Spleen (tissue), 11 donors: ENCODE data around the gene NR0B2. TPM values are rescaled to one million over a fixed set of nuclear protein-coding genes. Genes with fewer than 3 reads are reported as not detected.
"Not testable (repeated sequence)": the region's sequence is repeated elsewhere in the genome, so short reads cannot be mapped to it uniquely, and the experiment has no call there.

ENCODE experiments used
- DNase-seq: peaks from one replicate; pipeline ENCODE4 v3.0.0-alpha.2; 2020
- H3K27ac ChIP-seq, 8 donors: fragments of 200-600 bp; sonication (generic) in 7 of 8; 1 replicate in 4 of 8; 2 replicates in 4 of 8; pipeline versions ENCODE4 v1.5.0 to v1.8.0; 2016 to 2021; ENCODE audit warnings: inconsistent platforms in 4 of 8, mild to moderate bottlenecking in 4 of 8, moderate library complexity in 1 of 8
- H3K27me3 ChIP-seq, 7 donors: fragments of 200-600 bp; sonication (generic) in 6 of 7; replicated peaks in 1 of 7; 1 replicate in 4 of 7; 2 replicates in 3 of 7; pipeline versions ENCODE4 v1.5.0 to v1.8.0; 2016 to 2021; ENCODE audit warnings: inconsistent platforms in 3 of 7, mild to moderate bottlenecking in 1 of 7
- H3K36me3 ChIP-seq, 6 donors: fragments of 200-600 bp; sonication (generic) in 5 of 6; 1 replicate in 4 of 6; 2 replicates in 2 of 6; pipeline versions ENCODE4 v1.5.0 to v1.8.0; 2016 to 2021; ENCODE audit warnings: inconsistent platforms in 2 of 6
- H3K4me1 ChIP-seq, 6 donors: fragments of 200-600 bp; sonication (generic) in 5 of 6; 1 replicate in 3 of 6; 2 replicates in 3 of 6; pipeline versions ENCODE4 v1.5.0 to v1.8.0; 2016 to 2021; ENCODE audit warnings: inconsistent platforms in 3 of 6
- H3K4me3 ChIP-seq, 8 donors: fragments of 200-600 bp; sonication (generic) in 7 of 8; 1 replicate in 4 of 8; 2 replicates in 4 of 8; pipeline versions ENCODE4 v1.5.0 to v1.8.0; 2016 to 2021; ENCODE audit warnings: inconsistent platforms in 4 of 8, mild to moderate bottlenecking in 4 of 8, moderate library complexity in 2 of 8
- H3K9me3 ChIP-seq, 8 donors: fragments of 200-600 bp; sonication (generic) in 7 of 8; 1 replicate in 4 of 8; 2 replicates in 4 of 8; pipeline versions ENCODE4 v1.5.0 to v1.8.0; 2016 to 2021; ENCODE audit warnings: inconsistent platforms in 4 of 8
- CTCF ChIP-seq, 11 experiments: fragments of 200-600 bp in 7 of 11; fragments of 450-650 bp in 4 of 11; sonication (generic) in 4 of 11; IDR thresholded peaks in 8 of 11; conservative IDR thresholded peaks in 3 of 11; 1 replicate in 7 of 11; 2 replicates in 4 of 11; pipeline versions ENCODE4 v1.4.0 to v1.8.0; 2016 to 2021; ENCODE audit warnings: antibody characterized with exemption in 11 of 11, inconsistent platforms in 4 of 11, mild to moderate bottlenecking in 1 of 11
- POLR2A ChIP-seq, 3 donors: fragments of 450-650 bp; IDR thresholded peaks; one replicate each; pipeline ENCODE4 v1.5.1; 2017; ENCODE audit warnings: antibody characterized with exemption in 3 of 3, mild to moderate bottlenecking in 1 of 3
- POLR2AphosphoS5 ChIP-seq, 3 donors: sonication (generic); formaldehyde crosslinking; IDR thresholded peaks; one replicate each; pipeline ENCODE4 v1.5.1; 2017; ENCODE audit warnings: antibody characterized with exemption in 3 of 3
- WGBS, 5 donors: extraction: QIAGEN DNeasy Blood & Tissue Kit in 3 of 5; methylation state at CpG; one replicate each; pipeline versions ENCODE4 v1.1.5 to v1.1.7; 2013 to 2018; 5-methylcytosine and 5-hydroxymethylcytosine counted together
- intact Hi-C: fragments of 100-400 bp; cut with DNase I; formaldehyde crosslinking; loops from one replicate; pipeline ENCODE4 v1.15.0; 2023; ENCODE audit warnings: low total_unique reads
- polyA plus RNA-seq, 3 donors: library from polyadenylated mRNA; stranded (reverse); fragments of 200-250 nt; gene quantifications; one replicate each; pipeline ENCODE4 v1.2.1, GENCODE V29; 2013
- total RNA-seq, 7 donors: library from RNA; depleted of rRNA in 3 of 7; stranded (reverse); fragments of >200 nt in 3 of 7; fragmentation: NEBNext Ultra II Directional in 4 of 7; extraction: Animal tissue kit (Norgen Biotek cat#: 25700) in 4 of 7; gene quantifications; one replicate each; pipeline versions ENCODE4 v1.1.0 to v1.2.1, GENCODE V29; 2016 to 2021
- donor health status: healthy with polysubstance abuse.
- donor health status: DM: no; HTN: no; CAD: no; lungs with moderate emphysema.
- donor health status: DM: no; HTN: no; CAD: no.
- donor health status: Bipolar disorder and iron deficiency.
- donor health status: healthy.
- donor health status: DM: no; HTN: no; CAD: no.
- donor health status: DM: yes; HTN: yes; CAD: no.

The NR0B2 gene
- total and polyA plus RNA-seq, 10 donors: 0.74 to 27.1 (median 8.1) TPM

DNA sequence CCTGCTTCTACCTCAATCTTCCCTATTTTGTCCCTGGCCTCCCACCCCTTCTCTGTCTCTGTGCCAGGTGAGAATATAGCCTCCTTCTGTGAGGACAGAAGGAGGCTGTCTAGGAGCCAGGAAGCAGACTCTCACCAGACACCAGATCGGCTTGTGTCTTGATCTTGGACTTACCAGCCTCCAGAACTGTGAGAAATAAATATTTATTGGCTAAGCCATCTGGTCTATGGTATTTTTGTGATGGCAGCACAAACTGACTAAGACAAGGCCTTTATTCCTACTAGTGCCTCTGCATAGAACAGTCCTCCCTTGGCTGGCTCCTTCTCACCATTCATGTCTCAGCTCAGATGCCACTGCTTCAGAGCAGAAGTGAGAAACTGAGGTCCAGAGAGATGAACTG lies 25.5 kb downstream of the NR0B2 start:
- 91 to 100% (median 98%) methylated on average over 1 of the region's 1 CpG for WGBS, 5 donors
- no peak for TF ChIP-seq POLR2A (IDR thresholded peaks at IDR 0.05)
- no peak for TF ChIP-seq CTCF (IDR thresholded peaks at IDR 0.05 in 8 of 11, conservative IDR thresholded peaks at IDR 0.05 in 3 of 11)
- TF ChIP-seq POLR2AphosphoS5 (IDR thresholded peaks at IDR 0.05): no peak
- Histone ChIP-seq H3K27me3 (no peaks in the 10 kb centered on the region), H3K27ac (no peak overlapping the region), H3K36me3 (peaks cover 11 to 85% (median 70%) of the 10 kb centered on the region in 6 donors), H3K9me3 (no peaks in the 10 kb centered on the region), H3K4me3 (no peak overlapping the region), H3K4me1 (peaks cover 12 to 48% (median 32%) of the 10 kb centered on the region in 6 donors)
- intact Hi-C loops: no loop called here
- DNase-seq: no peak

- intact Hi-C loops: no loop called here
- Histone ChIP-seq H3K36me3 (peaks cover 12 to 85% (median 70%) of the 10 kb centered on the region in 6 donors), H3K4me3 (no peak overlapping the region), H3K4me1 (peaks cover 12 to 48% (median 32%) of the 10 kb centered on the region in 6 donors), H3K9me3 (no peaks in the 10 kb centered on the region), H3K27me3 (no peaks in the 10 kb centered on the region), H3K27ac (no peak overlapping the region)
- no peak for DNase-seq
- 88 to 96% (median 94%) methylated on average over 1 of the region's 1 CpG for WGBS, 5 donors
- TF ChIP-seq CTCF (IDR thresholded peaks at IDR 0.05 in 8 of 11, conservative IDR thresholded peaks at IDR 0.05 in 3 of 11): peak in 6 of 11 experiments; percentile 12 to 48 (median 36)
- TF ChIP-seq POLR2A (IDR thresholded peaks at IDR 0.05): no peak
- TF ChIP-seq POLR2AphosphoS5 (IDR thresholded peaks at IDR 0.05): no peak
Observed at GRCh38 chr1:26887125-26887524, 26.6 kb downstream of the NR0B2 start.

- Histone ChIP-seq H3K4me3 (no peak overlapping the region), H3K9me3 (no peaks in the 10 kb centered on the region), H3K36me3 (peaks cover 12 to 100% (median 98%) of the 10 kb centered on the region in 6 donors), H3K4me1 (peaks cover 0 to 22% (median 9%) of the 10 kb centered on the region in 6 donors), H3K27ac (no peak overlapping the region), H3K27me3 (no peaks in the 10 kb centered on the region)
- WGBS, 5 donors: 88 to 94% (median 93%) methylated on average over 5 of the region's 5 CpGs
- intact Hi-C loops: no loop called here
- no peak for DNase-seq
- TF ChIP-seq POLR2A (IDR thresholded peaks at IDR 0.05): no peak
- TF ChIP-seq POLR2AphosphoS5 (IDR thresholded peaks at IDR 0.05): no peak
- TF ChIP-seq CTCF (IDR thresholded peaks at IDR 0.05 in 8 of 11, conservative IDR thresholded peaks at IDR 0.05 in 3 of 11): no peak
Observed at GRCh38 chr1:26882696-26883463, 30.9 kb downstream of the NR0B2 start.

GRCh38 chr1:26881611-26882010 lies 32.2 kb downstream of the NR0B2 start:
- Histone ChIP-seq H3K4me1 (peaks cover 0 to 14% (median 5%) of the 10 kb centered on the region in 6 donors), H3K36me3 (peaks cover 12 to 100% (median 93%) of the 10 kb centered on the region in 6 donors)
- 77 to 95% (median 83%) methylated on average over 6 of the region's 6 CpGs for WGBS, 5 donors
- H3K9me3 ChIP-seq, H3K27me3 ChIP-seq, H3K27ac ChIP-seq, H3K4me3 ChIP-seq, DNase-seq, intact Hi-C loops: not testable (repeated sequence)
- TF ChIP-seq POLR2AphosphoS5 (IDR thresholded peaks at IDR 0.05): peak in 1 of 3 donors; percentile 19
